ENCODE data around the gene NFIX.
A peak's percentile ranks its signal among the peaks of the same experiment; 100 is the strongest.

The NFIX gene

GRCh38 chr19:13097463-13098258, 102.4 kb downstream of the NFIX start:
- no peak for DNase-seq (ENCODE audit: low read depth, low spot score)
- H3K27ac ChIP-seq = no peak overlapping the region

- H3K27ac ChIP-seq = no peak overlapping the region
- DNase-seq (ENCODE audit: low read depth, low spot score) = no peak
Measured at GRCh38 chr19:13098277-13099072, 103.2 kb downstream of the NFIX start.

GRCh38 chr19:13099073-13099999, 104.1 kb downstream of the NFIX start:
- DNase-seq (ENCODE audit: low read depth, low spot score) = no peak
- no peak overlapping the region for H3K27ac ChIP-seq

- H3K27ac ChIP-seq = no peak overlapping the region
- no peak for DNase-seq (ENCODE audit: low read depth, low spot score)
Measured at GRCh38 chr19:13100031-13100588, 104.8 kb downstream of the NFIX start.

GRCh38 chr19:13100841-13101589, 105.7 kb downstream of the NFIX start:
- H3K27ac ChIP-seq = no peak overlapping the region
- DNase-seq (ENCODE audit: low read depth, low spot score) = no peak

GRCh38 chr19:13101590-13102415, 106.5 kb downstream of the NFIX start:
- DNase-seq (ENCODE audit: low read depth, low spot score) = no peak
- H3K27ac ChIP-seq = no peak overlapping the region

- H3K27ac ChIP-seq = no peak overlapping the region
- no peak for DNase-seq (ENCODE audit: low read depth, low spot score)
Measured at GRCh38 chr19:13102416-13102665, 107.1 kb downstream of the NFIX start.

GRCh38 chr19:13102666-13103580, 107.6 kb downstream of the NFIX start, which contains the start of gene LYL1:
LYL1 (minus strand) TSS chr19:13102858; CDS start chr19:13101171, 1,687 bp downstream.
- H3K27ac ChIP-seq = no peak within 1 kb of the TSS
- no peak for DNase-seq (ENCODE audit: low read depth, low spot score)

- no peak overlapping the region for H3K27ac ChIP-seq
- no peak for DNase-seq (ENCODE audit: low read depth, low spot score)
Measured at GRCh38 chr19:13103581-13104359, 108.5 kb downstream of the NFIX start.

GRCh38 chr19:13104360-13104847, 109.1 kb downstream of the NFIX start:
- H3K27ac ChIP-seq = no peak overlapping the region
- no peak for DNase-seq (ENCODE audit: low read depth, low spot score)

GRCh38 chr19:13104848-13105711, 109.8 kb downstream of the NFIX start:
- no peak for DNase-seq (ENCODE audit: low read depth, low spot score)
- no peak overlapping the region for H3K27ac ChIP-seq

- DNase-seq (ENCODE audit: low read depth, low spot score) = no peak
- no peak overlapping the region for H3K27ac ChIP-seq
Measured at GRCh38 chr19:13109361-13110098, 114.3 kb downstream of the NFIX start.

- no peak overlapping the region for H3K27ac ChIP-seq
- DNase-seq (ENCODE audit: low read depth, low spot score) = no peak
Measured at GRCh38 chr19:13110099-13110610, 114.9 kb downstream of the NFIX start.

- no peak for DNase-seq (ENCODE audit: low read depth, low spot score)
- H3K27ac ChIP-seq = no peak overlapping the region
Measured at GRCh38 chr19:13112555-13112954, 117.3 kb downstream of the NFIX start.

GRCh38 chr19:13115936-13116281, 120.6 kb downstream of the NFIX start:
- H3K27ac ChIP-seq = peak overlapping the region; percentile 84
- no peak for DNase-seq (ENCODE audit: low read depth, low spot score)
